ENCODE results near the gene PRPF40A.

Gene PRPF40A

DNA sequence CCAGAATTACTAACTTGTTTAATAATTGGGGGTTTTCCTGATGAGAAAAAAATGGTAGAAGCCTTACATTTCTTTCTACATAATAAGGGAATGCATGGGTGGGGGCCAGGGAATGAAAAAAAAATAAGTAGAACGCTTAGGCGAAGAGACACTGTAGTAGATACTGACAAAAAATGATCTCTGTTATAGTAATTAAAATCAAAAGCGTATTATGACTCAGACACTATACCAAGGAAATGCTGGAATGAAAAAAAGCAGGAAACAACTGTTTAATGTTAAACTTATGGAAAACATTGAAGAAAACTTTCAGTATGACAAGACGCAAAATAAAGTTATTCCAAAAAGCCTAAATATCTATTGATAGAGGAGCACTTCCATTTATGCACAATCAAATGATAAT is 42.9 kb downstream of the PRPF40A start:
- no peaks in the 10 kb centered on the region for H3K79me2 ChIP-seq (ENCODE audit: insufficient read depth, low read length)
- no peaks in the 10 kb centered on the region for H3K9me3 ChIP-seq (ENCODE audit: insufficient read depth, low read depth, low read length)
- H3K4me2 ChIP-seq (ENCODE audit: low read depth, low read length, poor library complexity, severe bottlenecking): no peak overlapping the region
- H3F3A ChIP-seq (ENCODE audit: low read depth): no peaks in the 10 kb centered on the region
- H3K36me3 ChIP-seq (ENCODE audit: insufficient read depth, low read length): peaks cover 97% of the 10 kb centered on the region
- no peaks in the 10 kb centered on the region for H3K27me3 ChIP-seq (ENCODE audit: insufficient read depth, low read length, poor library complexity, severe bottlenecking)
- no peaks in the 10 kb centered on the region for H3K4me1 ChIP-seq (ENCODE audit: insufficient read depth, low read length, poor library complexity, severe bottlenecking)
- no peak for TF ChIP-seq EZH2phosphoT487 (IDR thresholded peaks at IDR 0.05; ENCODE audit: borderline replicate concordance)
- H4K20me1 ChIP-seq (ENCODE audit: insufficient read depth, low read length, poor library complexity, severe bottlenecking): no peaks in the 10 kb centered on the region
- no peak overlapping the region for H3K4me3 ChIP-seq (ENCODE audit: low read length, poor library complexity, severe bottlenecking)
- H3K9me2 ChIP-seq (replicated peaks; ENCODE audit: low read depth, low read length): no peaks in the 10 kb centered on the region
- no peak overlapping the region for H2AFZ ChIP-seq (ENCODE audit: low read length)
- no peak overlapping the region for H3K9ac ChIP-seq (ENCODE audit: low read depth, low read length, poor library complexity, severe bottlenecking)

DNA sequence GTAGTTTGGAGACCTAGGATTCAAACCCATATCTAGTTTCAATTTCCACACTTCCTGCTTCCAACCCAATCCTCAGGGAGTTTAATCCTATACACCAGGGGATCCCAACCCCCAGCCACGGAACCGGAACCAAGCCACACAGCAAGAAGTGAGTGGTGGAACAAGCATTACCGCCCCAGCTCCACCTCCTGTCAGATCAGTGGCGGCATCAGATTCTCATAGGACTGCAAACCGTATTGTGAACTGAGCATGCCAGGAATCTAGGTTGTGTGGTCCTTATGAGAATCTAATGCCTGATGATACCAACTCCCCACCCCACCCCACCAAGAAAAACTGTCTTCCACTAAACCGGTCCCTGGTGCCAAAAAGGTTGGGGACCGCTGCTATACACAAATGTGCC is 52.5 kb downstream of the PRPF40A start:
- Histone ChIP-seq H3K27me3 (ENCODE audit: insufficient read depth, low read length, poor library complexity, severe bottlenecking) (no peaks in the 10 kb centered on the region), H3K79me2 (ENCODE audit: insufficient read depth, low read length) (no peaks in the 10 kb centered on the region), H3K36me3 (ENCODE audit: insufficient read depth, low read length) (peaks cover 92% of the 10 kb centered on the region), H4K20me1 (ENCODE audit: insufficient read depth, low read length, poor library complexity, severe bottlenecking) (no peaks in the 10 kb centered on the region), H3F3A (ENCODE audit: low read depth) (no peaks in the 10 kb centered on the region), H3K9me3 (ENCODE audit: insufficient read depth, low read depth, low read length) (no peaks in the 10 kb centered on the region), H3K9ac (ENCODE audit: low read depth, low read length, poor library complexity, severe bottlenecking) (no peak overlapping the region), H3K9me2 (replicated peaks; ENCODE audit: low read depth, low read length) (no peaks in the 10 kb centered on the region), H2AFZ (ENCODE audit: low read length) (no peak overlapping the region), H3K4me2 (ENCODE audit: low read depth, low read length, poor library complexity, severe bottlenecking) (no peak overlapping the region), H3K4me3 (ENCODE audit: low read length, poor library complexity, severe bottlenecking) (no peak overlapping the region), H3K4me1 (ENCODE audit: insufficient read depth, low read length, poor library complexity, severe bottlenecking) (no peaks in the 10 kb centered on the region)
- no peak for TF ChIP-seq EZH2phosphoT487 (IDR thresholded peaks at IDR 0.05; ENCODE audit: borderline replicate concordance)
- TF ChIP-seq, protein P1, sequence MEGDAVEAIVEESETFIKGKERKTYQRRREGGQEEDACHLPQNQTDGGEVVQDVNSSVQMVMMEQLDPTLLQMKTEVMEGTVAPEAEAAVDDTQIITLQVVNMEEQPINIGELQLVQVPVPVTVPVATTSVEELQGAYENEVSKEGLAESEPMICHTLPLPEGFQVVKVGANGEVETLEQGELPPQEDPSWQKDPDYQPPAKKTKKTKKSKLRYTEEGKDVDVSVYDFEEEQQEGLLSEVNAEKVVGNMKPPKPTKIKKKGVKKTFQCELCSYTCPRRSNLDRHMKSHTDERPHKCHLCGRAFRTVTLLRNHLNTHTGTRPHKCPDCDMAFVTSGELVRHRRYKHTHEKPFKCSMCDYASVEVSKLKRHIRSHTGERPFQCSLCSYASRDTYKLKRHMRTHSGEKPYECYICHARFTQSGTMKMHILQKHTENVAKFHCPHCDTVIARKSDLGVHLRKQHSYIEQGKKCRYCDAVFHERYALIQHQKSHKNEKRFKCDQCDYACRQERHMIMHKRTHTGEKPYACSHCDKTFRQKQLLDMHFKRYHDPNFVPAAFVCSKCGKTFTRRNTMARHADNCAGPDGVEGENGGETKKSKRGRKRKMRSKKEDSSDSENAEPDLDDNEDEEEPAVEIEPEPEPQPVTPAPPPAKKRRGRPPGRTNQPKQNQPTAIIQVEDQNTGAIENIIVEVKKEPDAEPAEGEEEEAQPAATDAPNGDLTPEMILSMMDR (conservative IDR thresholded peaks at IDR 0.05; ENCODE audit: low read length): no peak

DNA sequence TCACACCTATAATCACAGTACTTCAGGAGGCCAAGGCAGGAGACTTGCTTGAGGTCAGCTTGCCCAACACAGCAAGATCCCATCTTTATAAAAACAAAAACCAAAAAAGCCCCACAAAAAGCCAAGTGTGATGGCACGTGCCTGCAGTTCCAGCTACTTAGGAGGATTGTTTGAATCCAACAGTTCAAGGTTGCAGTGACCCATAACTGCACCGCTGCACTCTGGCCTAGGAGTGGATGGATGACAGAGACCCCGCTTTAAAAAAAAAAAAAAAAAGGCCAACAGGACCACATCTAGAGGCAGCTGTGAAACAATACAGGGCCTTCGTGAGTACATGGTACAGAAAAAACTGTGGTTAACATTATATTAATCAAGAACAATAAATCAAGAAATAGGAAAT is 56.2 kb downstream of the PRPF40A start:
- no peaks in the 10 kb centered on the region for H3K9me3 ChIP-seq (ENCODE audit: insufficient read depth, low read depth, low read length)
- no peak overlapping the region for H3K4me3 ChIP-seq (ENCODE audit: low read length, poor library complexity, severe bottlenecking)
- H4K20me1 ChIP-seq (ENCODE audit: insufficient read depth, low read length, poor library complexity, severe bottlenecking): no peaks in the 10 kb centered on the region
- H2AFZ ChIP-seq (ENCODE audit: low read length): no peak overlapping the region
- H3K9ac ChIP-seq (ENCODE audit: low read depth, low read length, poor library complexity, severe bottlenecking): no peak overlapping the region
- no peak for TF ChIP-seq EZH2phosphoT487 (IDR thresholded peaks at IDR 0.05; ENCODE audit: borderline replicate concordance)
- TF ChIP-seq, protein P1 (conservative IDR thresholded peaks at IDR 0.05; ENCODE audit: low read length): no peak
- H3K27me3 ChIP-seq (ENCODE audit: insufficient read depth, low read length, poor library complexity, severe bottlenecking): no peaks in the 10 kb centered on the region
- no peaks in the 10 kb centered on the region for H3K9me2 ChIP-seq (replicated peaks; ENCODE audit: low read depth, low read length)
- H3K4me1 ChIP-seq (ENCODE audit: insufficient read depth, low read length, poor library complexity, severe bottlenecking): no peaks in the 10 kb centered on the region
- H3K4me2 ChIP-seq (ENCODE audit: low read depth, low read length, poor library complexity, severe bottlenecking): no peak overlapping the region
- no peaks in the 10 kb centered on the region for H3K79me2 ChIP-seq (ENCODE audit: insufficient read depth, low read length)
- peaks cover 91% of the 10 kb centered on the region for H3K36me3 ChIP-seq (ENCODE audit: insufficient read depth, low read length)
- H3F3A ChIP-seq (ENCODE audit: low read depth): no peaks in the 10 kb centered on the region

DNA sequence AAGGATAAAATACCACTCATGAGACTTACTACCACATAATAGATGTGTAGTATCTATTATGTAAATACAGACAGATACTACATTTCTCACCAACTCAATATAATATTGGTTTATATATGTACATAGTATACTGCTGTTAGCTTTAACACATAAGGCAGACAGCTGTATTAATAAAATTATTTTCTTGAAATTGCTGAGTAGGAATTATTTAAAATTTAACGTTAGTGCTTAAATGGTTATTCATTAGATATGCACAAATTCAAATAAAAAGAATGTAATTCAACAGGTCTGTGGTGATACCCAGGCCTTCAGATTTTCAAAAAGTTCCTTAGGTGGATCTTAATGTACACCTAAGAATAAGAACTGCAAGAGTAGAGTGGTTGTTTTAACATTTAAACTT is 59.0 kb downstream of the PRPF40A start:
- Histone ChIP-seq H3K4me1 (ENCODE audit: insufficient read depth, low read length, poor library complexity, severe bottlenecking) (no peaks in the 10 kb centered on the region), H3K27me3 (ENCODE audit: insufficient read depth, low read length, poor library complexity, severe bottlenecking) (no peaks in the 10 kb centered on the region), H3K9me2 (replicated peaks; ENCODE audit: low read depth, low read length) (no peaks in the 10 kb centered on the region), H3K79me2 (ENCODE audit: insufficient read depth, low read length) (no peaks in the 10 kb centered on the region), H3K36me3 (ENCODE audit: insufficient read depth, low read length) (peaks cover 88% of the 10 kb centered on the region), H3F3A (ENCODE audit: low read depth) (no peaks in the 10 kb centered on the region), H3K9ac (ENCODE audit: low read depth, low read length, poor library complexity, severe bottlenecking) (no peak overlapping the region), H3K4me3 (ENCODE audit: low read length, poor library complexity, severe bottlenecking) (no peak overlapping the region), H3K9me3 (ENCODE audit: insufficient read depth, low read depth, low read length) (no peaks in the 10 kb centered on the region), H4K20me1 (ENCODE audit: insufficient read depth, low read length, poor library complexity, severe bottlenecking) (no peaks in the 10 kb centered on the region), H2AFZ (ENCODE audit: low read length) (no peak overlapping the region), H3K4me2 (ENCODE audit: low read depth, low read length, poor library complexity, severe bottlenecking) (no peak overlapping the region)
- no peak for TF ChIP-seq EZH2phosphoT487 (IDR thresholded peaks at IDR 0.05; ENCODE audit: borderline replicate concordance)
- TF ChIP-seq, protein P1 (conservative IDR thresholded peaks at IDR 0.05; ENCODE audit: low read length): no peak

Data from Loucy (cell line).